HCT116 (cell line): ENCODE results near the gene PHC1.

Experiments
- CEBPB ChIP-seq: IDR thresholded peaks from 2 replicates; pipeline ENCODE4 v1.6.1; 2012; ENCODE audit warnings: low read depth
- EZH2phosphoT487 ChIP-seq: fragments of 200-600 bp; IDR thresholded peaks from 2 replicates; pipeline ENCODE4 v1.6.1; 2018; ENCODE audit warnings: antibody characterized with exemption, borderline replicate concordance
- JUND ChIP-seq: IDR thresholded peaks from 2 replicates; pipeline ENCODE4 v1.6.1; 2012
- POLR2A ChIP-seq: IDR thresholded peaks from 2 replicates; pipeline ENCODE4 v1.7.0; 2011; ENCODE audit warnings: borderline replicate concordance; ENCODE audit not compliant: insufficient read depth, insufficient read length; ENCODE audit errors: extremely low read depth
- POLR2AphosphoS5 ChIP-seq: IDR thresholded peaks from 2 replicates; pipeline ENCODE4 v1.6.1; 2011; ENCODE audit warnings: mild to moderate bottlenecking, low read depth, low read length, moderate library complexity
- RAD21 ChIP-seq: IDR thresholded peaks from 2 replicates; pipeline ENCODE4 v1.6.1; 2012; ENCODE audit warnings: low read depth, mild to moderate bottlenecking
- SP1 ChIP-seq: IDR thresholded peaks from 2 replicates; pipeline ENCODE4 v1.6.1; 2012; ENCODE audit warnings: low read depth
- ZFX ChIP-seq: fragments of 450-650 bp; IDR thresholded peaks from 2 replicates; pipeline ENCODE4 v1.6.1; 2017
- ZNF274 ChIP-seq: fragments of 200-500 bp; sonication (Bioruptor generic); IDR thresholded peaks from 2 replicates; pipeline ENCODE4 v1.6.1; 2014; ENCODE audit warnings: mild to moderate bottlenecking, low read depth, low read length, inconsistent platforms
- TF ChIP-seq, protein P1 (sequence below), 3 experiments: fragments of 200-600 bp in 1 of 3; sonication (generic) in 1 of 3; IDR thresholded peaks in 2 of 3; conservative IDR thresholded peaks in 1 of 3; 2 replicates each; pipeline ENCODE4 v1.5.1; 2012 to 2017; ENCODE audit warnings: low read depth in 2 of 3, low read length in 2 of 3, antibody characterized with exemption in 1 of 3, borderline replicate concordance in 1 of 3, control low read depth in 1 of 3, mild to moderate bottlenecking in 1 of 3, mixed read lengths in 1 of 3, mixed run types in 1 of 3, moderate library complexity in 1 of 3; ENCODE audit not compliant: insufficient read depth in 1 of 3
- TF ChIP-seq, protein P2 (sequence below): IDR thresholded peaks from 2 replicates; pipeline ENCODE4 v1.6.1; 2012

DNA sequence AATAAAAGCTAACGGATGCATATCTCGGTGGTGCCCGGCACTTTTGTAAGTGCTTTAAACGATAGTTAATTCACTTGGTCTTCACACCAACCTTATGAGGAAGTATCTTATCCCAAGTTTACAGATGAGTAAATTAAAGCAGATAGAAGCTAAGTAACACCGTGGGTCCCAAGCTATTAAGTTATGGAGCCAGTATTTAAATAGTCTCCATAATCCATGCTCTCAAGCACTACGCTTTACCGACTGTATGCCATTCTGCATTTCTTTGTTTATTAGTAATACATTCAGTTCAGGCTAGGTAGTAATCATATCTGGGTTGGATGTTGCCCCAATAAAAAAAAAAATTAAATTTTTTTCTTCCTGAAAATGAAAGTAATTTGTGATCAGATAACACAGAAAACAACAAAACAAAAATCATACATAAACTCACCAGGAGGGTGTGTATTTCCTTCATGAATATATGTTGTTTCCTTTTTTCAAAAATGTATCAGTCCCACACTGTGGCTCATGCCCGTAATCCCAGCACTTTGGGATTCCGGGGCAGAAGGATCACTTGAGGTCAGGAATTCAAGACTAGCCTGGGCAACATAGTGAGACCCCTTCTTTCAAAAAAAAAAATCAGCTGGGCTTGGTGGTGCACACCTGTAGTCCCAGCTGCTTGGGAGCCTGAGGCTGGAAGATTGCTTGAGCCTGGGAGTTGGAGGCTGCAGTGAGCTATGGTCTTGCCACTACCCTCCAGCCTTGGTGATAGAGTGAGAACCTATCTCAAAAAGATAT, 36.6 kb downstream of the PHC1 start:
- TF ChIP-seq, protein P1, sequence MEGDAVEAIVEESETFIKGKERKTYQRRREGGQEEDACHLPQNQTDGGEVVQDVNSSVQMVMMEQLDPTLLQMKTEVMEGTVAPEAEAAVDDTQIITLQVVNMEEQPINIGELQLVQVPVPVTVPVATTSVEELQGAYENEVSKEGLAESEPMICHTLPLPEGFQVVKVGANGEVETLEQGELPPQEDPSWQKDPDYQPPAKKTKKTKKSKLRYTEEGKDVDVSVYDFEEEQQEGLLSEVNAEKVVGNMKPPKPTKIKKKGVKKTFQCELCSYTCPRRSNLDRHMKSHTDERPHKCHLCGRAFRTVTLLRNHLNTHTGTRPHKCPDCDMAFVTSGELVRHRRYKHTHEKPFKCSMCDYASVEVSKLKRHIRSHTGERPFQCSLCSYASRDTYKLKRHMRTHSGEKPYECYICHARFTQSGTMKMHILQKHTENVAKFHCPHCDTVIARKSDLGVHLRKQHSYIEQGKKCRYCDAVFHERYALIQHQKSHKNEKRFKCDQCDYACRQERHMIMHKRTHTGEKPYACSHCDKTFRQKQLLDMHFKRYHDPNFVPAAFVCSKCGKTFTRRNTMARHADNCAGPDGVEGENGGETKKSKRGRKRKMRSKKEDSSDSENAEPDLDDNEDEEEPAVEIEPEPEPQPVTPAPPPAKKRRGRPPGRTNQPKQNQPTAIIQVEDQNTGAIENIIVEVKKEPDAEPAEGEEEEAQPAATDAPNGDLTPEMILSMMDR (IDR thresholded peaks at IDR 0.05 in 2 of 3, conservative IDR thresholded peaks at IDR 0.05 in 1 of 3; ENCODE audit: borderline replicate concordance in 1 of 3, insufficient read depth in 1 of 3, low read depth in 2 of 3, low read length in 2 of 3) = no peak
- TF ChIP-seq SP1 = no peak
- no peak for TF ChIP-seq POLR2A
- TF ChIP-seq EZH2phosphoT487 = no peak
- no peak for TF ChIP-seq ZNF274
- no peak for TF ChIP-seq JUND
- no peak for TF ChIP-seq RAD21
- TF ChIP-seq CEBPB = no peak
- TF ChIP-seq POLR2AphosphoS5 = no peak
- TF ChIP-seq, protein P2, sequence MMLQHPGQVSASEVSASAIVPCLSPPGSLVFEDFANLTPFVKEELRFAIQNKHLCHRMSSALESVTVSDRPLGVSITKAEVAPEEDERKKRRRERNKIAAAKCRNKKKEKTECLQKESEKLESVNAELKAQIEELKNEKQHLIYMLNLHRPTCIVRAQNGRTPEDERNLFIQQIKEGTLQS = no peak
- no peak for TF ChIP-seq ZFX
